Sigmoid colon (tissue), 7 donors: ENCODE results near the gene EPB41L4A. TPM values are rescaled to one million over a fixed set of nuclear protein-coding genes. Genes with fewer than 3 reads are reported as not detected.

Experiments used
- DNase-seq: peaks from one replicate; pipeline ENCODE4 v3.0.0-alpha.2; 2019
- H3K27ac ChIP-seq, 4 donors: fragments of 200-600 bp; sonication (generic); one replicate each; pipeline ENCODE4 v1.5.1; 2016 to 2019; ENCODE audit warnings: mild to moderate bottlenecking in 1 of 4
- H3K27me3 ChIP-seq, 3 donors: fragments of 200-600 bp; sonication (generic); one replicate each; pipeline ENCODE4 v1.5.1; 2019; ENCODE audit warnings: mild to moderate bottlenecking in 1 of 3
- H3K36me3 ChIP-seq, 4 donors: fragments of 200-600 bp; sonication (generic); one replicate each; pipeline ENCODE4 v1.5.1; 2016 to 2019
- H3K4me1 ChIP-seq, 4 donors: fragments of 200-600 bp; sonication (generic); one replicate each; pipeline ENCODE4 v1.5.1; 2017 to 2019
- H3K4me3 ChIP-seq, 4 donors: fragments of 200-600 bp; sonication (generic); one replicate each; pipeline ENCODE4 v1.5.1; 2017 to 2019; ENCODE audit warnings: mild to moderate bottlenecking in 2 of 4, moderate library complexity in 1 of 4
- H3K9me3 ChIP-seq, 4 donors: fragments of 200-600 bp in 3 of 4; sonication (generic) in 3 of 4; one replicate each; pipeline versions ENCODE4 v1.5.1 to v1.6.1; 2013 to 2019
- CTCF ChIP-seq, 4 experiments: fragments of 450-650 bp in 3 of 4; fragments of 200-600 bp in 1 of 4; IDR thresholded peaks; one replicate each; pipeline ENCODE4 v1.5.1; 2016 to 2019; ENCODE audit warnings: antibody characterized with exemption in 4 of 4, mild to moderate bottlenecking in 3 of 4, moderate library complexity in 2 of 4
- EP300 ChIP-seq, 4 donors: sonication (generic); formaldehyde crosslinking; IDR thresholded peaks; one replicate each; pipeline ENCODE4 v1.6.1; 2017; ENCODE audit warnings: antibody characterized with exemption in 4 of 4
- POLR2A ChIP-seq, 2 donors: fragments of 450-650 bp; IDR thresholded peaks; one replicate each; pipeline ENCODE4 v1.6.1; 2016; ENCODE audit warnings: antibody characterized with exemption in 2 of 2, mild to moderate bottlenecking in 2 of 2, moderate library complexity in 2 of 2
- POLR2AphosphoS5 ChIP-seq, 4 donors: sonication (generic); formaldehyde crosslinking; IDR thresholded peaks; one replicate each; pipeline ENCODE4 v1.6.1; 2017; ENCODE audit warnings: antibody characterized with exemption in 4 of 4
- WGBS, 2 donors: extraction: QIAGEN DNeasy Blood & Tissue Kit; methylation state at CpG; one replicate each; pipeline ENCODE4 v1.1.7; 2013; 5-methylcytosine and 5-hydroxymethylcytosine counted together
- intact Hi-C: fragments of 100-400 bp; cut with DNase I; formaldehyde crosslinking; loops from one replicate; pipeline ENCODE4 v1.15.1; 2023
- polyA plus RNA-seq, 3 donors: library from polyadenylated mRNA; stranded (reverse); fragments of 200-250 nt; gene quantifications; one replicate each; pipeline ENCODE4 v1.2.3, GENCODE V29; 2013
- total RNA-seq, 4 donors: library from RNA; depleted of rRNA; stranded (reverse); fragments of >200 nt; gene quantifications; one replicate each; pipeline ENCODE4 v1.1.0, GENCODE V29; 2016
- donor health status: healthy with polysubstance abuse.
- donor health status: Bipolar disorder and iron deficiency.
- donor health status: healthy.

EPB41L4A gene
- total and polyA plus RNA-seq, 7 donors = 3.7 to 75.3 (median 4.8) TPM

GRCh38 chr5:112221128-112221527 is 197.9 kb downstream of the EPB41L4A start:
- intact Hi-C loops = no loop called here
- Histone ChIP-seq H3K4me3 (no peak overlapping the region), H3K27me3 (no peaks in the 10 kb centered on the region), H3K9me3 (no peaks in the 10 kb centered on the region), H3K4me1 (no peaks in the 10 kb centered on the region), H3K27ac (no peak overlapping the region), H3K36me3 (no peaks in the 10 kb centered on the region)
- WGBS, 2 donors = 11 to 60% methylated on average over 2 of the region's 2 CpGs
- DNase-seq = no peak
- TF ChIP-seq POLR2A (IDR thresholded peaks at IDR 0.05) (no peak), CTCF (IDR thresholded peaks at IDR 0.05) (no peak), EP300 (IDR thresholded peaks at IDR 0.05) (no peak), POLR2AphosphoS5 (IDR thresholded peaks at IDR 0.05) (no peak)

DNA sequence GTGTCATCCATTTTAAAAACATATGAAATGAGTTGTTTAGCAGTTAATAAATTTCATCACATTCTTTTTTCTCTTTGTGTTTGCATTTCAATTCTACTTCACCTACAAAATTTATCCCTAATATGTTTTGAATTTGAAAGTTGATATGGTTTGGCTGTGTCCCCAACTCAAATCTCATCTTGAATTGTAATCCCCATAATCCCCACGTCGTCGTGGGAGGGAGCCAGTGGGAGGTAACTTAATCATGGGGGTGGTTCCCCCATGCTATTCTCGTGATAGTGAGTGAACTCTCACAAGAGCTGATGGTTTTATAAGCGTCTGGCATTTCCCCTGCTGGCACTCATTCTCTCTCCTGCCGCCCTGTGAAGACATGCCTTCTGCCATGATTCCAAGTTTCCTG is 200.1 kb downstream of the EPB41L4A start:
- TF ChIP-seq EP300 (IDR thresholded peaks at IDR 0.05) (no peak), CTCF (IDR thresholded peaks at IDR 0.05) (no peak)
- no peaks in the 10 kb centered on the region for H3K9me3 ChIP-seq
- DNase-seq = no peak
- intact Hi-C loops = no loop called here
- no peak overlapping the region for H3K4me3 ChIP-seq
- H3K4me1 ChIP-seq = no peaks in the 10 kb centered on the region
- H3K27me3 ChIP-seq = no peaks in the 10 kb centered on the region
- H3K27ac ChIP-seq = no peak overlapping the region
- no peaks in the 10 kb centered on the region for H3K36me3 ChIP-seq
- WGBS, 2 donors = 62 to 80% methylated on average over 6 of the region's 6 CpGs

DNA sequence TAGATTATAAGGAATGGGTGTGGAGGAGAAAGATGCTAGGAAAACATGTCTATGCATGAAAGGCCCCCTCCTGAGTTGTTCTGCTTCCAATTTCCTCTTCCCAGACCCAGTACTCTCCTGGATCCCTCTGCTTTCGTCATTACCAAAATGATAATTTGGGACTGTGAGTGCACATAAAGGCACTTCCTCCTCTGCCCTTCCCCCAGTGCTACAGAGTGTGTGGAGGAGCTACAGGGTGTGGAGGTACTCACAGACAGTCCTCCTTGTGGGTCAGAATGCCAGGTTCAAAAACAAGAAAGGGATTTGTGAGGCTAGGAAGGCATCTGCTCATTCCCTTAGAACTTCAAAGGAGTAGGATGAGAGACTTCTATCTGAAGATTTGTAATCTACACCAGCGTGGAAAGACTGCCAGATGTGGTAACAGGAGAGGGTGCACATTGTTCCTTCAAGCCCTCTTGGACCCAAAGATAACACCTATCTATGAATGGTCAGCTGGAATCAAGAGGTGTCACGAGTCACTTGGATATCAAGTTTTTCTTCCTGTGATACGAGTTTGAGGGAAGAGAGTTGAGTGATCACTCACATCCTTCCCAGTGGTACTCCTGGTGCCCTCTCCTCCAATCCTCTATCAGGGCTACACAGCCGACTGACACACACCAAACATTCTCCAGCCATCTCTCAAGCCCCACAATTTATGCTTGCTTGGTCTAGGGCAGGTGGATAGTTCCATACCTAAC is 201.1 kb downstream of the EPB41L4A start:
- intact Hi-C loops = no loop called here
- Histone ChIP-seq H3K4me3 (no peak overlapping the region), H3K36me3 (no peaks in the 10 kb centered on the region), H3K27me3 (no peaks in the 10 kb centered on the region), H3K27ac (no peak overlapping the region), H3K9me3 (no peaks in the 10 kb centered on the region), H3K4me1 (no peaks in the 10 kb centered on the region)
- TF ChIP-seq CTCF (IDR thresholded peaks at IDR 0.05) (no peak), POLR2A (IDR thresholded peaks at IDR 0.05) (no peak), POLR2AphosphoS5 (IDR thresholded peaks at IDR 0.05) (no peak)
- 76 to 90% methylated on average over 5 of the region's 5 CpGs for WGBS, 2 donors
- no peak for DNase-seq

DNA sequence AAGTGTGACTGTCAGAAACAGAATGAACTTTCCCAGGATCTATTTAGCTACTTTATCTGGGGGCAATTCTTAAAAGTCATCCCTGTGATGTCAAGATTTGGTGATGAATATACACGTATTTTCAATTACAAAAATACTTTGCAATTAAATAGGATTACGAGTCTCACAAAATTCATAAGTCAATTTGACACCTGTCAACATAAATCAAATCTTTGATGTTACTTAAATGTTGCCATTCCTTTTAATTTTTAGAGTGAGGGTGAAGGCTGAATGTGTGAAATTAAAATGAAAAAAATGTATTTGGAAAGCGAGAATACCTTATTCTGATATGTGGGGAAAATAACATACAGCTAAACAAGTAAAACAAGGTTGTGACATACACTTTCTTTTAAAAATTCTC is 202.9 kb downstream of the EPB41L4A start:
- WGBS, 2 donors = 90% methylated on average over 3 of the region's 3 CpGs
- no peaks in the 10 kb centered on the region for H3K4me1 ChIP-seq
- no peaks in the 10 kb centered on the region for H3K36me3 ChIP-seq
- no peak overlapping the region for H3K27ac ChIP-seq
- no peaks in the 10 kb centered on the region for H3K9me3 ChIP-seq
- TF ChIP-seq POLR2A (IDR thresholded peaks at IDR 0.05) (no peak), EP300 (IDR thresholded peaks at IDR 0.05) (no peak)
- no peak overlapping the region for H3K4me3 ChIP-seq
- intact Hi-C loops = no loop called here
- H3K27me3 ChIP-seq = no peaks in the 10 kb centered on the region
- no peak for DNase-seq

DNA sequence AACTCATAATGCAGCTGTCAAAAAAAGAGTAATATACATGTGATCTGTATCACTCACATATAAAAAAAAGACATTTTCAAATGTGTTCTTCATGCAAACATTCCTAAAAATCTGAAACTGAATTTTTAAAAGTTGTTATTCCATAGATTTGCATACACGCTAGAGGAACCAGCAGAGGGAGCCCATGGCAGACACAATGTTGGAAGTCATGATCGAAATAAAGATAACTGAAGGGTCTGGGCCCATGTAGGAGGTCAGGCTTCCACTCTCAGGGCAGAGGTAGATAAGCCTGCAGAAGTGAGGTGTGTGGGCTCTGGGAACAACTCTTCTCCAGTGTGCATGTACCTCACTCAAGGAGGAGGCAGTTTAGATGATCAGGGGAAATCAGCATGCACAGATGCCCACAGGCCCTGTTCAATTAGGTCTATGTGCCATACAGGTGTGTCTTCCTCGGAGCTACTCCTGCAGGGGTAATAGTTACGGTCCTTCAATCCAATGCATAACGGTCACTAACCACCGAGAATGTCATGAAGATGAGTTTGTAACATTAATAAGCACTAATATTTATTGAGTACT is 208.6 kb downstream of the EPB41L4A start:
- Histone ChIP-seq H3K4me1 (no peaks in the 10 kb centered on the region), H3K27me3 (no peaks in the 10 kb centered on the region), H3K4me3 (no peak overlapping the region), H3K27ac (no peak overlapping the region), H3K9me3 (no peaks in the 10 kb centered on the region), H3K36me3 (no peaks in the 10 kb centered on the region)
- intact Hi-C loops = loop anchor here (2.0 kb wide), 1 partner anchor 210 kb away; no protein-coding TSS in a partner anchor
- no peak for DNase-seq
- WGBS, 2 donors = 46 to 61% methylated on average over 6 of the region's 6 CpGs
- TF ChIP-seq POLR2AphosphoS5 (IDR thresholded peaks at IDR 0.05) (no peak), CTCF (IDR thresholded peaks at IDR 0.05) (peak in 3 of 4 experiments; percentile 36 to 48 (median 42)), EP300 (IDR thresholded peaks at IDR 0.05) (no peak)
